Measurements from ENCODE around the gene LGR5. TPM values are rescaled to one million over a fixed set of nuclear protein-coding genes. Genes with fewer than 3 reads are reported as not detected.

The LGR5 gene
- total RNA-seq, 1 donor from 2014 or later = not detected

GRCh38 chr12:71415336-71416231 lies 24.0 kb upstream of the LGR5 start:
- peak; percentile 78 for TF ChIP-seq CTCF (IDR thresholded peaks at IDR 0.05; ENCODE audit: borderline replicate concordance)
- Histone ChIP-seq H3K36me3 (no peaks in the 10 kb centered on the region), H3K4me3 (no peak overlapping the region), H3K27me3 (ENCODE audit: low read depth) (no peaks in the 10 kb centered on the region), H3K27ac (replicated peaks) (no peak overlapping the region), H3K4me1 (no peaks in the 10 kb centered on the region), H3K9me3 (replicated peaks) (peaks cover 22% of the 10 kb centered on the region)
- intact Hi-C loops (cut with micrococcal nuclease) = loop anchor here (10.0 kb wide), 1 partner anchor 329 kb away; no protein-coding TSS in a partner anchor
- DNase-seq = no peak

GRCh38 chr12:71417181-71417580 lies 22.4 kb upstream of the LGR5 start:
- Histone ChIP-seq H3K9me3 (replicated peaks) (peaks cover 15% of the 10 kb centered on the region), H3K36me3 (no peaks in the 10 kb centered on the region), H3K4me3 (no peak overlapping the region), H3K4me1 (no peaks in the 10 kb centered on the region), H3K27ac (replicated peaks) (no peak overlapping the region), H3K27me3 (ENCODE audit: low read depth) (no peaks in the 10 kb centered on the region)
- no peak for TF ChIP-seq CTCF (IDR thresholded peaks at IDR 0.05; ENCODE audit: borderline replicate concordance)
- no peak for DNase-seq
- intact Hi-C loops (cut with micrococcal nuclease) = loop anchor here (10.0 kb wide), 1 partner anchor 328 kb away; no protein-coding TSS in a partner anchor

- Histone ChIP-seq H3K4me1 (no peaks in the 10 kb centered on the region), H3K4me3 (no peak overlapping the region), H3K9me3 (replicated peaks) (no peaks in the 10 kb centered on the region), H3K27me3 (ENCODE audit: low read depth) (no peaks in the 10 kb centered on the region), H3K27ac (replicated peaks) (no peak overlapping the region), H3K36me3 (no peaks in the 10 kb centered on the region)
- DNase-seq = no peak
- no peak for TF ChIP-seq CTCF (IDR thresholded peaks at IDR 0.05; ENCODE audit: borderline replicate concordance)
- intact Hi-C loops (cut with micrococcal nuclease) = no loop called here
Observed at GRCh38 chr12:71420775-71421406, 18.7 kb upstream of the LGR5 start.

- H3K4me3 ChIP-seq = no peak overlapping the region
- intact Hi-C loops (cut with micrococcal nuclease) = no loop called here
- no peak for DNase-seq
- no peak overlapping the region for H3K27ac ChIP-seq (replicated peaks)
- no peaks in the 10 kb centered on the region for H3K9me3 ChIP-seq (replicated peaks)
- H3K27me3 ChIP-seq (ENCODE audit: low read depth) = peaks cover 2% of the 10 kb centered on the region
- no peaks in the 10 kb centered on the region for H3K4me1 ChIP-seq
- no peak for TF ChIP-seq CTCF (IDR thresholded peaks at IDR 0.05; ENCODE audit: borderline replicate concordance)
- H3K36me3 ChIP-seq = no peaks in the 10 kb centered on the region
Observed at GRCh38 chr12:71425568-71426299, 13.9 kb upstream of the LGR5 start.

- intact Hi-C loops (cut with micrococcal nuclease) = no loop called here
- H3K9me3 ChIP-seq (replicated peaks) = no peaks in the 10 kb centered on the region
- no peak overlapping the region for H3K27ac ChIP-seq (replicated peaks)
- H3K4me1 ChIP-seq = no peaks in the 10 kb centered on the region
- no peaks in the 10 kb centered on the region for H3K36me3 ChIP-seq
- peaks cover 10% of the 10 kb centered on the region for H3K27me3 ChIP-seq (ENCODE audit: low read depth)
- DNase-seq = no peak
- no peak for TF ChIP-seq CTCF (IDR thresholded peaks at IDR 0.05; ENCODE audit: borderline replicate concordance)
- no peak overlapping the region for H3K4me3 ChIP-seq
Observed at GRCh38 chr12:71426300-71427047, 13.1 kb upstream of the LGR5 start.
